ENCODE measurements around the gene SBNO1. TPM values are rescaled to one million over a fixed set of nuclear protein-coding genes. Genes with fewer than 3 reads are reported as not detected.
"Not testable (repeated sequence)": the region's sequence is repeated elsewhere in the genome, so short reads cannot be mapped to it uniquely, and the experiment has no call there.

SBNO1 gene
- total RNA-seq, 1 donor from 2014 or later = 50.4 TPM

DNA sequence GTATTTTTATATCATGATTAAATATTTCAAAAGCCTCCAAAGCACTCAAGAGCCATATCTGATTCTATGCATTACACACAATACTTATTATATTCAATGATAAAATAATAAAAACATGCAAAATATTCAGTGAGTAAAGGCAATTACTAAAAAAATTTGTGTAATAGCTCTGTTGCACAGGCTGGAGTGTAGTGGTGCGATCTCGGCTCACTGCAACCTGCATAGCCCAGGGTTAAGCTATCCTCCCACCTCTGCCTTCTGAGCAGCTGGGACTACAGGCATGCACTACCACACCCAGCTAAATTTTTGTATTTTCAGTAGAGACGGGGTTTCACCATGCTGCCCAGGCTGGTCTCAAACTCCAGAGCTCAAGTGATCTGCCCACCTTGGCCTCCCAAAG, 45.4 kb downstream of the SBNO1 start:
- DNase-seq (ENCODE audit: low read depth) (no peak), FAIRE-seq (no peak)
- TF ChIP-seq EZH2 (IDR thresholded peaks at IDR 0.05; ENCODE audit: insufficient read depth, low read length) = no peak
- TF ChIP-seq, protein P1, sequence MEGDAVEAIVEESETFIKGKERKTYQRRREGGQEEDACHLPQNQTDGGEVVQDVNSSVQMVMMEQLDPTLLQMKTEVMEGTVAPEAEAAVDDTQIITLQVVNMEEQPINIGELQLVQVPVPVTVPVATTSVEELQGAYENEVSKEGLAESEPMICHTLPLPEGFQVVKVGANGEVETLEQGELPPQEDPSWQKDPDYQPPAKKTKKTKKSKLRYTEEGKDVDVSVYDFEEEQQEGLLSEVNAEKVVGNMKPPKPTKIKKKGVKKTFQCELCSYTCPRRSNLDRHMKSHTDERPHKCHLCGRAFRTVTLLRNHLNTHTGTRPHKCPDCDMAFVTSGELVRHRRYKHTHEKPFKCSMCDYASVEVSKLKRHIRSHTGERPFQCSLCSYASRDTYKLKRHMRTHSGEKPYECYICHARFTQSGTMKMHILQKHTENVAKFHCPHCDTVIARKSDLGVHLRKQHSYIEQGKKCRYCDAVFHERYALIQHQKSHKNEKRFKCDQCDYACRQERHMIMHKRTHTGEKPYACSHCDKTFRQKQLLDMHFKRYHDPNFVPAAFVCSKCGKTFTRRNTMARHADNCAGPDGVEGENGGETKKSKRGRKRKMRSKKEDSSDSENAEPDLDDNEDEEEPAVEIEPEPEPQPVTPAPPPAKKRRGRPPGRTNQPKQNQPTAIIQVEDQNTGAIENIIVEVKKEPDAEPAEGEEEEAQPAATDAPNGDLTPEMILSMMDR (IDR thresholded peaks at IDR 0.05; ENCODE audit: insufficient read depth, low read depth, low read length) = no peak
- H3K4me3 ChIP-seq (ENCODE audit: insufficient read depth, low read depth, low read length) = no peak overlapping the region
- Mint-ChIP-seq H3K36me3 (ENCODE audit: low read depth, unreplicated experiment) (peaks cover 9% of the 10 kb centered on the region), H3K4me3 (ENCODE audit: unreplicated experiment) (no peak overlapping the region), H3K4me1 (ENCODE audit: low read depth, unreplicated experiment) (no peaks in the 10 kb centered on the region), H3K27ac (ENCODE audit: unreplicated experiment) (no peak overlapping the region), H3K27me3 (ENCODE audit: low read depth, unreplicated experiment) (no peaks in the 10 kb centered on the region), H3K9me3 (ENCODE audit: unreplicated experiment) (no peaks in the 10 kb centered on the region)
- H3K36me3 ChIP-seq (ENCODE audit: insufficient read depth, low read length) = peaks cover 63% of the 10 kb centered on the region
- no peaks in the 10 kb centered on the region for H3K4me1 ChIP-seq (ENCODE audit: insufficient read depth, low read length)
- H2AFZ ChIP-seq (ENCODE audit: low read depth, low read length) = no peak overlapping the region
- no peaks in the 10 kb centered on the region for H3K9me3 ChIP-seq (ENCODE audit: insufficient read depth, low read depth, low read length)
- H3K27me3 ChIP-seq (ENCODE audit: insufficient read depth, low read length) = no peaks in the 10 kb centered on the region
- no peak overlapping the region for H3K27ac ChIP-seq (ENCODE audit: low read depth, low read length)
- H3K79me2 ChIP-seq (ENCODE audit: insufficient read depth, low read length) = no peaks in the 10 kb centered on the region
- H4K20me1 ChIP-seq (ENCODE audit: insufficient read depth, low read length) = peaks cover 6% of the 10 kb centered on the region
- H3K9ac ChIP-seq (ENCODE audit: low read length) = no peak overlapping the region
- no peak overlapping the region for H3K4me2 ChIP-seq (ENCODE audit: low read length)

DNA sequence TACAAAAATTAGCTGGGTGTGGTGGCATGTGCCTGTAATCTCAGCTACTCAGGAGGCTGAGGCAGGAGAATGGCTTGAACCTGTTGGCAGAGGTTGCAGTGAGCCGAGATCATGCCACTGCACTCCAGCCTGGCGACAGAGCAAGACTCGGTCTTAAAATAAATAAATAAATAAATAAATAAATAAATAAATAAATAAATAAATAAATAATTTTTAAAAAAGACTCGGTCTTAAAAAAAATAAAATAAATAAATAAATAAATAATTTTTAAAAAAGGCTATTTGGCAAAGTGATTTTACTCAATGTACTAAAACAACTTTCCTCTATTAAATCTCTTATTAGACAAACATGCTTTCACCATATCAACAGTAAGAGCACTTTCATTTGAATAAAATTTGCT, 51.6 kb downstream of the SBNO1 start:
- H3K79me2 ChIP-seq (ENCODE audit: insufficient read depth, low read length); DNase-seq (ENCODE audit: low read depth); H3K4me1 ChIP-seq (ENCODE audit: insufficient read depth, low read length); H3K27ac ChIP-seq (ENCODE audit: low read depth, low read length); H3K27me3 ChIP-seq (ENCODE audit: insufficient read depth, low read length); H4K20me1 ChIP-seq (ENCODE audit: insufficient read depth, low read length); H3K4me2 ChIP-seq (ENCODE audit: low read length); H3K27me3 Mint-ChIP-seq (ENCODE audit: low read depth, unreplicated experiment); H3K9me3 ChIP-seq (ENCODE audit: insufficient read depth, low read depth, low read length); H3K4me3 Mint-ChIP-seq (ENCODE audit: unreplicated experiment); H3K4me3 ChIP-seq (ENCODE audit: insufficient read depth, low read depth, low read length); H3K4me1 Mint-ChIP-seq (ENCODE audit: low read depth, unreplicated experiment); H3K9ac ChIP-seq (ENCODE audit: low read length); H3K9me3 Mint-ChIP-seq (ENCODE audit: unreplicated experiment); H3K27ac Mint-ChIP-seq (ENCODE audit: unreplicated experiment); FAIRE-seq; H2AFZ ChIP-seq (ENCODE audit: low read depth, low read length): not testable (repeated sequence)
- H3K36me3 Mint-ChIP-seq (ENCODE audit: low read depth, unreplicated experiment) = peaks cover 11% of the 10 kb centered on the region
- H3K36me3 ChIP-seq (ENCODE audit: insufficient read depth, low read length) = peaks cover 54% of the 10 kb centered on the region

DNA sequence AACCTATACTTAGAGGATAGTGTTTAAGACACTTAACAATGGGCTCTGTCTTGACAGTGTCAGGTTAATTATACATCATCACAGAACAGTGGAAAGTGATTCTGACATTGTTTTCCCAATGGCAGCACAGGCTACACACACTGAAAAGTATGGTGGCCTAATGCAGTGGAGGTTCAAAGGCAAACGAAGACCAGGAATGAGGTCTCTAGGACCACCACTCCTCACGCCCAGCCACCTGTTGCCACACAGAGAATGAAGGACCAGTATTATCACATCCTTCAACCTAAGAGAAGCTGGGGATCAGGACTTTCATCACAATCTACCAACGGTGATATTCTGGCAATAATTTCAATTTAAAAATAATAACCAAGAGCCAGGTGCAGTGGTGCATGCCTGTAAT, 58.4 kb downstream of the SBNO1 start:
- Histone ChIP-seq H3K4me1 (ENCODE audit: insufficient read depth, low read length) (no peaks in the 10 kb centered on the region), H4K20me1 (ENCODE audit: insufficient read depth, low read length) (peaks cover 4% of the 10 kb centered on the region), H3K27ac (ENCODE audit: low read depth, low read length) (no peak overlapping the region), H3K4me3 (ENCODE audit: insufficient read depth, low read depth, low read length) (no peak overlapping the region), H3K9me3 (ENCODE audit: insufficient read depth, low read depth, low read length) (no peaks in the 10 kb centered on the region), H3K79me2 (ENCODE audit: insufficient read depth, low read length) (no peaks in the 10 kb centered on the region), H3K36me3 (ENCODE audit: insufficient read depth, low read length) (peaks cover 64% of the 10 kb centered on the region), H3K9ac (ENCODE audit: low read length) (no peak overlapping the region), H3K27me3 (ENCODE audit: insufficient read depth, low read length) (no peaks in the 10 kb centered on the region), H2AFZ (ENCODE audit: low read depth, low read length) (no peak overlapping the region), H3K4me2 (ENCODE audit: low read length) (no peak overlapping the region)
- Mint-ChIP-seq H3K27ac (ENCODE audit: unreplicated experiment) (no peak overlapping the region), H3K4me1 (ENCODE audit: low read depth, unreplicated experiment) (no peaks in the 10 kb centered on the region), H3K27me3 (ENCODE audit: low read depth, unreplicated experiment) (no peaks in the 10 kb centered on the region), H3K36me3 (ENCODE audit: low read depth, unreplicated experiment) (peaks cover 19% of the 10 kb centered on the region), H3K9me3 (ENCODE audit: unreplicated experiment) (no peaks in the 10 kb centered on the region), H3K4me3 (ENCODE audit: unreplicated experiment) (no peak overlapping the region)
- no peak for TF ChIP-seq EZH2 (IDR thresholded peaks at IDR 0.05; ENCODE audit: insufficient read depth, low read length)
- TF ChIP-seq, protein P1 (IDR thresholded peaks at IDR 0.05; ENCODE audit: insufficient read depth, low read depth, low read length) = no peak
- DNase-seq (ENCODE audit: low read depth) = no peak
- no peak for FAIRE-seq

Data from astrocyte (in vitro differentiated cells and primary cell).